Kidney epithelial cell (primary cell): ENCODE measurements around the gene RNASEH1. TPM values are rescaled to one million over a fixed set of nuclear protein-coding genes. Genes with fewer than 3 reads are reported as not detected.
"Not testable (repeated sequence)": the region's sequence is repeated elsewhere in the genome, so short reads cannot be mapped to it uniquely, and the experiment has no call there.

ENCODE experiments used
- DNase-seq: peaks from one replicate; pipeline ENCODE4 v3.0.0-alpha.2; 2010; ENCODE audit warnings: low read depth
- H3K27me3 ChIP-seq: 2 replicates; pipeline ENCODE4 v1.6.0; 2011; ENCODE audit warnings: low read length; ENCODE audit not compliant: control insufficient read depth, insufficient read depth
- H3K36me3 ChIP-seq: 2 replicates; pipeline ENCODE4 v1.5.1; 2011; ENCODE audit warnings: low read length; ENCODE audit not compliant: control insufficient read depth, insufficient read depth
- H3K4me3 ChIP-seq: 2 replicates; pipeline ENCODE4 v1.5.1; 2011; ENCODE audit warnings: low read depth, mild to moderate bottlenecking, control low read depth, low read length
- CTCF ChIP-seq: IDR thresholded peaks from 2 replicates; pipeline ENCODE4 v1.5.1; 2011; ENCODE audit warnings: mild to moderate bottlenecking, moderate library complexity, low read length, control low read depth, inconsistent platforms; ENCODE audit not compliant: insufficient read depth, poor library complexity, severe bottlenecking
- total RNA-seq: library from RNA; depleted of rRNA; stranded (reverse); fragments of >200 nt; gene quantifications from 2 replicates; pipeline ENCODE4 v1.2.3, GENCODE V29; 2015

Gene RNASEH1
- total RNA-seq, 1 donor from 2014 or later, result 43.0 TPM

- DNase-seq, result no peak
- no peak overlapping the region for H3K4me3 ChIP-seq
- no peaks in the 10 kb centered on the region for H3K27me3 ChIP-seq
- no peak for TF ChIP-seq CTCF
- H3K36me3 ChIP-seq, result no peaks in the 10 kb centered on the region
Observed at GRCh38 chr2:3504741-3505140, 53.4 kb downstream of the RNASEH1 start.

GRCh38 chr2:3503483-3503882 is 54.6 kb downstream of the RNASEH1 start:
- TF ChIP-seq CTCF, result no peak
- no peak for DNase-seq
- H3K36me3 ChIP-seq, result no peaks in the 10 kb centered on the region
- H3K27me3 ChIP-seq, result no peaks in the 10 kb centered on the region
- no peak overlapping the region for H3K4me3 ChIP-seq

GRCh38 chr2:3503046-3503445 is 55.1 kb downstream of the RNASEH1 start:
- TF ChIP-seq CTCF, result no peak
- Histone ChIP-seq H3K4me3 (no peak overlapping the region), H3K27me3 (no peaks in the 10 kb centered on the region), H3K36me3 (no peaks in the 10 kb centered on the region)
- DNase-seq, result no peak

GRCh38 chr2:3500326-3500899 is 57.7 kb downstream of the RNASEH1 start:
- DNase-seq, result no peak
- Histone ChIP-seq H3K36me3 (no peaks in the 10 kb centered on the region), H3K27me3 (no peaks in the 10 kb centered on the region), H3K4me3 (no peak overlapping the region)
- no peak for TF ChIP-seq CTCF

- TF ChIP-seq CTCF, result no peak
- DNase-seq, result no peak
- Histone ChIP-seq H3K36me3 (no peaks in the 10 kb centered on the region), H3K4me3 (no peak overlapping the region), H3K27me3 (no peaks in the 10 kb centered on the region)
Observed at GRCh38 chr2:3498783-3499394, 59.2 kb downstream of the RNASEH1 start.

- not testable (repeated sequence) for H3K27me3 ChIP-seq, H3K4me3 ChIP-seq, H3K36me3 ChIP-seq, DNase-seq
Observed at GRCh38 chr2:3496708-3497080, 61.4 kb downstream of the RNASEH1 start.

Other genes starting within 250 kb of the RNASEH1 start
- gene EIPR1, start 180.5 kb downstream of the RNASEH1 start, total RNA-seq, result 62.2 and 67.2 TPM in 2 replicates
- gene TRAPPC12, start 178.6 kb downstream of the RNASEH1 start, total RNA-seq, result 47.7 and 67.0 TPM in 2 replicates
- 24.2 and 25.6 TPM in 2 replicates for gene ADI1, start 38.8 kb downstream of the RNASEH1 start, total RNA-seq
- 3,924 and 4,999 TPM in 2 replicates for gene RPS7, start 16.9 kb upstream of the RNASEH1 start, total RNA-seq
- not detected in 2 replicates for gene COLEC11, start 36.8 kb upstream of the RNASEH1 start, total RNA-seq
- 0.13 TPM in 1 of 2 replicates, not detected in the other for gene ALLC, start 99.9 kb upstream of the RNASEH1 start, total RNA-seq
- gene DCDC2C, start 145.2 kb upstream of the RNASEH1 start, total RNA-seq, result not detected in 2 replicates